ENCODE measurements around the gene E2F6.

GRCh38 chr2:11513319-11513718 lies 47.4 kb upstream of the E2F6 start:
- no peak for TF ChIP-seq EZH2phosphoT487 (IDR thresholded peaks at IDR 0.05; ENCODE audit: borderline replicate concordance)
- TF ChIP-seq CTCF (conservative IDR thresholded peaks at IDR 0.05; ENCODE audit: low read length) = no peak

All from Loucy (cell line).